A673 (cell line): ENCODE results near the gene SRGAP2C.
"Not testable (repeated sequence)": the region's sequence is repeated elsewhere in the genome, so short reads cannot be mapped to it uniquely, and the experiment has no call there.

Source experiments
- EZH2 ChIP-seq: fragments of 200-600 bp; sonication (generic); IDR thresholded peaks from 2 replicates; pipeline ENCODE4 v1.6.1; 2017; ENCODE audit warnings: borderline replicate concordance, low read depth, mild to moderate bottlenecking, mixed read lengths, antibody characterized with exemption, low read length; ENCODE audit not compliant: poor library complexity, severe bottlenecking
- TF ChIP-seq, protein P1 (sequence below): fragments of 300-800, 200-600 bp; sonication (generic); conservative IDR thresholded peaks from 2 replicates; pipeline ENCODE4 v1.5.1; 2017; ENCODE audit warnings: low read depth, mild to moderate bottlenecking, antibody characterized with exemption, low read length, moderate library complexity, mixed read lengths

DNA sequence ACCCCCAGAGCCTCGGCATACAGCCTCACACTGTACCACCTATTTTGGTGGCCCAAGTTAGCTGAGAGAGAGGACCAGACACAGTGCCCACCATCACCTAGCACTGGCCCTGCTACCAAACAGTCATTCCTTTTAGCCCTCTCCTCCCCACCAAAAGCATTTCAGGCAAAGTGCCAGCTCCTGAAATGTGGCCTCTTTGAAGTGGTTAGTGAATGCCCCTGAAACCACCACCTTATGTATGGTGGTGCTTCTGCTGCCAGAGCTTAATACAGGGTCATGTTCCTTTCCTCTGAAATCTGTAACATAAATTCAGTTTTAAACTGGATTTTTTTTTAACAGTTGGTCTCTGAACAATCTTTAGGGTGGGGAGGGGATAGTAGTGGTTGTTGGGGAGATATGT, 175.8 kb downstream of the SRGAP2C start:
- TF ChIP-seq, protein P1, sequence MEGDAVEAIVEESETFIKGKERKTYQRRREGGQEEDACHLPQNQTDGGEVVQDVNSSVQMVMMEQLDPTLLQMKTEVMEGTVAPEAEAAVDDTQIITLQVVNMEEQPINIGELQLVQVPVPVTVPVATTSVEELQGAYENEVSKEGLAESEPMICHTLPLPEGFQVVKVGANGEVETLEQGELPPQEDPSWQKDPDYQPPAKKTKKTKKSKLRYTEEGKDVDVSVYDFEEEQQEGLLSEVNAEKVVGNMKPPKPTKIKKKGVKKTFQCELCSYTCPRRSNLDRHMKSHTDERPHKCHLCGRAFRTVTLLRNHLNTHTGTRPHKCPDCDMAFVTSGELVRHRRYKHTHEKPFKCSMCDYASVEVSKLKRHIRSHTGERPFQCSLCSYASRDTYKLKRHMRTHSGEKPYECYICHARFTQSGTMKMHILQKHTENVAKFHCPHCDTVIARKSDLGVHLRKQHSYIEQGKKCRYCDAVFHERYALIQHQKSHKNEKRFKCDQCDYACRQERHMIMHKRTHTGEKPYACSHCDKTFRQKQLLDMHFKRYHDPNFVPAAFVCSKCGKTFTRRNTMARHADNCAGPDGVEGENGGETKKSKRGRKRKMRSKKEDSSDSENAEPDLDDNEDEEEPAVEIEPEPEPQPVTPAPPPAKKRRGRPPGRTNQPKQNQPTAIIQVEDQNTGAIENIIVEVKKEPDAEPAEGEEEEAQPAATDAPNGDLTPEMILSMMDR, result not testable (repeated sequence)
- TF ChIP-seq EZH2, result not testable (repeated sequence)
